Esophagus (tissue), 2 donors: ENCODE measurements around the gene ATXN7L1. TPM values are rescaled to one million over a fixed set of nuclear protein-coding genes. Genes with fewer than 3 reads are reported as not detected.

Experiments used
- H3K27ac ChIP-seq, 2 donors: one replicate each; pipeline ENCODE4 v1.5.1; 2013; ENCODE audit warnings: low read depth in 2 of 2, mild to moderate bottlenecking in 2 of 2, inconsistent platforms in 1 of 2, low read length in 1 of 2, moderate library complexity in 1 of 2
- H3K27me3 ChIP-seq, 2 donors: one replicate each; pipeline ENCODE4 v1.6.1; 2013; ENCODE audit warnings: low read length in 2 of 2, control low read depth in 1 of 2, mild to moderate bottlenecking in 1 of 2; ENCODE audit not compliant: insufficient read depth in 2 of 2, control insufficient read depth in 1 of 2
- H3K36me3 ChIP-seq, 2 donors: one replicate each; pipeline ENCODE4 v1.6.1; 2013; ENCODE audit warnings: low read length in 1 of 2; ENCODE audit not compliant: control insufficient read depth in 2 of 2, insufficient read depth in 2 of 2
- H3K4me1 ChIP-seq, 2 donors: one replicate each; pipeline ENCODE4 v1.6.1; 2013; ENCODE audit warnings: low read length in 1 of 2; ENCODE audit not compliant: control insufficient read depth in 2 of 2, insufficient read depth in 2 of 2
- H3K4me3 ChIP-seq, 2 donors: one replicate each; pipeline ENCODE4 v1.5.1; 2013; ENCODE audit warnings: low read length in 2 of 2, mild to moderate bottlenecking in 2 of 2, low read depth in 1 of 2, moderate library complexity in 1 of 2
- H3K9me3 ChIP-seq, 2 donors: one replicate each; pipeline ENCODE4 v1.6.1; 2013; ENCODE audit warnings: mild to moderate bottlenecking in 2 of 2, low read depth in 1 of 2, low read length in 1 of 2, moderate library complexity in 1 of 2; ENCODE audit not compliant: control insufficient read depth in 2 of 2, insufficient read depth in 1 of 2
- WGBS, 2 donors: extraction: QIAGEN DNeasy Blood & Tissue Kit; methylation state at CpG; one replicate each; pipeline ENCODE4 v1.1.7; 2013; 5-methylcytosine and 5-hydroxymethylcytosine counted together
- polyA plus RNA-seq, 2 donors: library from polyadenylated mRNA; stranded (reverse); fragments of 200-250 nt; gene quantifications; one replicate each; pipeline ENCODE4 v1.2.3, GENCODE V29; 2013
- donor health status: healthy with polysubstance abuse.
- donor health status: Bipolar disorder and iron deficiency.

The ATXN7L1 gene
- polyA plus RNA-seq, 2 donors = 4.0 to 4.8 TPM

GRCh38 chr7:105831824-105832535 is 44.4 kb downstream of the ATXN7L1 start:
- no peak overlapping the region for H3K27ac ChIP-seq
- no peak overlapping the region for H3K4me3 ChIP-seq
- 89 to 95% methylated on average over 4 of the region's 4 CpGs for WGBS, 2 donors
- no peaks in the 10 kb centered on the region for H3K9me3 ChIP-seq
- no peaks in the 10 kb centered on the region for H3K27me3 ChIP-seq
- no peaks in the 10 kb centered on the region for H3K36me3 ChIP-seq
- H3K4me1 ChIP-seq = peaks cover 0 to 2% of the 10 kb centered on the region in 2 donors

GRCh38 chr7:105831302-105831620 is 45.1 kb downstream of the ATXN7L1 start:
- Histone ChIP-seq H3K9me3 (no peaks in the 10 kb centered on the region), H3K4me1 (peaks cover 0 to 2% of the 10 kb centered on the region in 2 donors), H3K36me3 (no peaks in the 10 kb centered on the region), H3K27ac (no peak overlapping the region), H3K4me3 (no peak overlapping the region), H3K27me3 (no peaks in the 10 kb centered on the region)
- WGBS, 2 donors = 84 to 85% methylated on average over 3 of the region's 3 CpGs

GRCh38 chr7:105830405-105831301 is 45.7 kb downstream of the ATXN7L1 start:
- Histone ChIP-seq H3K9me3 (no peaks in the 10 kb centered on the region), H3K27me3 (no peaks in the 10 kb centered on the region), H3K36me3 (no peaks in the 10 kb centered on the region), H3K4me3 (no peak overlapping the region), H3K4me1 (peaks cover 0 to 2% of the 10 kb centered on the region in 2 donors), H3K27ac (peak overlapping the region in 1 of 2 donors; percentile 2)
- WGBS, 2 donors = 52 to 62% methylated on average over 6 of the region's 6 CpGs

- WGBS, 2 donors = 75% methylated on average over 5 of the region's 5 CpGs
- Histone ChIP-seq H3K4me3 (no peak overlapping the region), H3K36me3 (no peaks in the 10 kb centered on the region), H3K27me3 (no peaks in the 10 kb centered on the region), H3K4me1 (peaks cover 0 to 2% of the 10 kb centered on the region in 2 donors), H3K27ac (peak overlapping the region in 1 of 2 donors; percentile 2), H3K9me3 (no peaks in the 10 kb centered on the region)
Measured at GRCh38 chr7:105829681-105830322, 46.6 kb downstream of the ATXN7L1 start.

GRCh38 chr7:105828141-105828540 is 48.3 kb downstream of the ATXN7L1 start:
- H3K9me3 ChIP-seq = no peaks in the 10 kb centered on the region
- H3K27ac ChIP-seq = no peak overlapping the region
- 89 to 97% methylated on average over 2 of the region's 2 CpGs for WGBS, 2 donors
- peaks cover 0 to 2% of the 10 kb centered on the region in 2 donors for H3K4me1 ChIP-seq
- H3K4me3 ChIP-seq = no peak overlapping the region
- no peaks in the 10 kb centered on the region for H3K27me3 ChIP-seq
- H3K36me3 ChIP-seq = no peaks in the 10 kb centered on the region

GRCh38 chr7:105827151-105827875 is 49.1 kb downstream of the ATXN7L1 start:
- no peaks in the 10 kb centered on the region for H3K36me3 ChIP-seq
- 94% methylated on average over 7 of the region's 7 CpGs for WGBS, 2 donors
- no peaks in the 10 kb centered on the region for H3K9me3 ChIP-seq
- no peak overlapping the region for H3K4me3 ChIP-seq
- H3K27me3 ChIP-seq = no peaks in the 10 kb centered on the region
- H3K4me1 ChIP-seq = peaks cover 0 to 2% of the 10 kb centered on the region in 2 donors
- H3K27ac ChIP-seq = no peak overlapping the region

- Histone ChIP-seq H3K4me3 (no peak overlapping the region), H3K27me3 (no peaks in the 10 kb centered on the region), H3K36me3 (no peaks in the 10 kb centered on the region), H3K27ac (no peak overlapping the region), H3K4me1 (peaks cover 0 to 2% of the 10 kb centered on the region in 2 donors), H3K9me3 (no peaks in the 10 kb centered on the region)
Measured at GRCh38 chr7:105826143-105826542, 50.3 kb downstream of the ATXN7L1 start.

GRCh38 chr7:105825371-105825770 is 51.0 kb downstream of the ATXN7L1 start:
- Histone ChIP-seq H3K27me3 (no peaks in the 10 kb centered on the region), H3K4me1 (no peaks in the 10 kb centered on the region), H3K9me3 (no peaks in the 10 kb centered on the region), H3K4me3 (no peak overlapping the region), H3K36me3 (no peaks in the 10 kb centered on the region), H3K27ac (no peak overlapping the region)
- 92 to 97% methylated on average over 1 of the region's 1 CpG for WGBS, 2 donors

GRCh38 chr7:105822806-105823205 is 53.6 kb downstream of the ATXN7L1 start:
- Histone ChIP-seq H3K36me3 (no peaks in the 10 kb centered on the region), H3K4me3 (no peak overlapping the region), H3K9me3 (no peaks in the 10 kb centered on the region), H3K27me3 (no peaks in the 10 kb centered on the region), H3K4me1 (no peaks in the 10 kb centered on the region), H3K27ac (no peak overlapping the region)
- WGBS, 2 donors = 90 to 94% methylated on average over 1 of the region's 1 CpG
